Lung (tissue), 12 donors: ENCODE measurements around the gene NOC4L. TPM values are rescaled to one million over a fixed set of nuclear protein-coding genes. Genes with fewer than 3 reads are reported as not detected.

Experiments
- ATAC-seq: fragments of 200-7000 bp; cut with Tn5 transposase; one replicate; pipeline ENCODE4 v1.9.1; 2020; ENCODE audit warnings: moderate number of reproducible peaks; ENCODE audit not compliant: insufficient read depth, low FRiP score
- DNase-seq, 3 donors: peaks; one replicate each; pipeline ENCODE4 v3.0.0-alpha.2; 2013 to 2017
- H3K27ac ChIP-seq, 2 donors: one replicate each; pipeline ENCODE4 v1.5.1; 2013; ENCODE audit warnings: mild to moderate bottlenecking in 2 of 2, moderate library complexity in 2 of 2, control low read depth in 1 of 2, inconsistent platforms in 1 of 2, low read depth in 1 of 2, low read length in 1 of 2
- H3K27me3 ChIP-seq, 3 donors: one replicate each; pipeline ENCODE4 v1.5.1; 2013; ENCODE audit warnings: low read length in 2 of 3; ENCODE audit not compliant: control insufficient read depth in 3 of 3, insufficient read depth in 3 of 3
- H3K36me3 ChIP-seq, 4 donors: one replicate each; pipeline ENCODE4 v1.5.1; 2013; ENCODE audit warnings: low read length in 4 of 4, mild to moderate bottlenecking in 1 of 4, moderate library complexity in 1 of 4; ENCODE audit not compliant: control insufficient read depth in 4 of 4, insufficient read depth in 4 of 4
- H3K4me1 ChIP-seq, 5 donors: one replicate each; pipeline ENCODE4 v1.5.1; 2013; ENCODE audit warnings: low read length in 5 of 5, mild to moderate bottlenecking in 2 of 5, moderate library complexity in 1 of 5; ENCODE audit not compliant: control insufficient read depth in 5 of 5, insufficient read depth in 5 of 5
- H3K4me3 ChIP-seq: one replicate; pipeline ENCODE4 v1.5.1; 2013; ENCODE audit warnings: mild to moderate bottlenecking, control low read depth, moderate library complexity
- H3K9ac ChIP-seq, 2 donors: one replicate each; pipeline ENCODE4 v1.5.1; 2013; ENCODE audit warnings: low read length in 2 of 2, control low read depth in 1 of 2; ENCODE audit not compliant: insufficient read depth in 1 of 2
- H3K9me3 ChIP-seq, 4 donors: one replicate each; pipeline ENCODE4 v1.5.1; 2013; ENCODE audit warnings: low read length in 3 of 4, mild to moderate bottlenecking in 1 of 4, moderate library complexity in 1 of 4; ENCODE audit not compliant: control insufficient read depth in 4 of 4, insufficient read depth in 3 of 4
- WGBS, 2 donors: extraction: QIAGEN DNeasy Blood & Tissue Kit; methylation state at CpG; one replicate each; pipeline ENCODE4 v1.1.7; 2013; 5-methylcytosine and 5-hydroxymethylcytosine counted together
- polyA plus RNA-seq, 2 donors: library from polyadenylated mRNA; stranded (reverse); fragments of 200-250 nt; gene quantifications; one replicate each; pipeline ENCODE4 v1.2.1, GENCODE V29; 2013
- total RNA-seq, 2 donors: library from RNA; depleted of rRNA in 1 of 2; stranded (reverse); fragments of >200 nt in 1 of 2; gene quantifications; one replicate each; pipeline ENCODE4 v1.2.1, GENCODE V29; 2014 to 2021
- TF ChIP-seq, protein P1 (sequence below): IDR thresholded peaks from 2 replicates; pipeline ENCODE4 v1.5.1; 2012; ENCODE audit warnings: mild to moderate bottlenecking; ENCODE audit errors: control extremely low read depth, extremely low read depth
- donor health status: control.
- donor health status: control.
- donor health status: Bipolar disorder and iron deficiency.
- donor health status: healthy.
- donor health status: DM: yes; HTN: yes; CAD: no.

NOC4L gene
- total and polyA plus RNA-seq, 4 donors = 6.3 to 27.8 (median 25.9) TPM

- H3K9ac ChIP-seq = no peak overlapping the region
- H3K27me3 ChIP-seq = peaks cover 0 to 52% (median 0%) of the 10 kb centered on the region in 3 donors
- no peaks in the 10 kb centered on the region for H3K36me3 ChIP-seq
- DNase-seq = no peak
- 82% methylated on average over 10 of the region's 10 CpGs for WGBS, 2 donors
- no peak for ATAC-seq
- H3K9me3 ChIP-seq = peaks cover 0 to 13% (median 2%) of the 10 kb centered on the region in 4 donors
- H3K4me1 ChIP-seq = no peaks in the 10 kb centered on the region
- H3K27ac ChIP-seq = no peak overlapping the region
- TF ChIP-seq, protein P1, sequence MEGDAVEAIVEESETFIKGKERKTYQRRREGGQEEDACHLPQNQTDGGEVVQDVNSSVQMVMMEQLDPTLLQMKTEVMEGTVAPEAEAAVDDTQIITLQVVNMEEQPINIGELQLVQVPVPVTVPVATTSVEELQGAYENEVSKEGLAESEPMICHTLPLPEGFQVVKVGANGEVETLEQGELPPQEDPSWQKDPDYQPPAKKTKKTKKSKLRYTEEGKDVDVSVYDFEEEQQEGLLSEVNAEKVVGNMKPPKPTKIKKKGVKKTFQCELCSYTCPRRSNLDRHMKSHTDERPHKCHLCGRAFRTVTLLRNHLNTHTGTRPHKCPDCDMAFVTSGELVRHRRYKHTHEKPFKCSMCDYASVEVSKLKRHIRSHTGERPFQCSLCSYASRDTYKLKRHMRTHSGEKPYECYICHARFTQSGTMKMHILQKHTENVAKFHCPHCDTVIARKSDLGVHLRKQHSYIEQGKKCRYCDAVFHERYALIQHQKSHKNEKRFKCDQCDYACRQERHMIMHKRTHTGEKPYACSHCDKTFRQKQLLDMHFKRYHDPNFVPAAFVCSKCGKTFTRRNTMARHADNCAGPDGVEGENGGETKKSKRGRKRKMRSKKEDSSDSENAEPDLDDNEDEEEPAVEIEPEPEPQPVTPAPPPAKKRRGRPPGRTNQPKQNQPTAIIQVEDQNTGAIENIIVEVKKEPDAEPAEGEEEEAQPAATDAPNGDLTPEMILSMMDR = no peak
- H3K4me3 ChIP-seq = no peak overlapping the region
Observed at GRCh38 chr12:132182711-132183365, 38.6 kb downstream of the NOC4L start.

DNA sequence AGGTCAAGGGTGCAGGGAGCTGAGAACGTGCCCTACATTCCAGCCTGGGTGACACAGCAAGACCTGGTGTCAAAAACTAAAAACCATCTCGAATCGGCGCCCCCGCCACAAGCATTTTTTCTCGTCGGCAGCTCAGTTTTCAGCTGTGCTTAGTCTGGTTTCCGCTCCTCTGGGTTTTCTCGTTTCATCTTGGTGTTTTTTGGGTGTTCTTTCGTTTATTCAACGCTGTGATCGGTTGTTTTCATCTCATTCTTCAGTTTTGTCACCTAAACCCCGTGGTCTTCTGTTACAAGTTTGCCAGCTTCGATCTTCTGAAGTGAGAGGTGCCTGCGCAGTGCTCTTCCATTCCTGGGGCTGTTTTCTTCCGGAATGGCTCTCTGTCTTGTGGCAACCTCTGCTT, 41.4 kb downstream of the NOC4L start:
- Histone ChIP-seq H3K27ac (no peak overlapping the region), H3K27me3 (peaks cover 0 to 50% (median 0%) of the 10 kb centered on the region in 3 donors), H3K9me3 (peaks cover 0 to 14% (median 2%) of the 10 kb centered on the region in 4 donors), H3K36me3 (no peaks in the 10 kb centered on the region), H3K4me3 (no peak overlapping the region), H3K4me1 (peaks cover 0 to 7% (median 4%) of the 10 kb centered on the region in 5 donors), H3K9ac (no peak overlapping the region)
- ATAC-seq (no peak), DNase-seq (no peak)
- WGBS, 2 donors = 51 to 59% methylated on average over 16 of the region's 16 CpGs
- TF ChIP-seq, protein P1 = no peak

- H3K27me3 ChIP-seq = peaks cover 0 to 56% (median 0%) of the 10 kb centered on the region in 3 donors
- H3K36me3 ChIP-seq = no peaks in the 10 kb centered on the region
- peaks cover 0 to 8% (median 6%) of the 10 kb centered on the region in 5 donors for H3K4me1 ChIP-seq
- no peak overlapping the region for H3K4me3 ChIP-seq
- H3K9me3 ChIP-seq = peaks cover 0 to 10% (median 2%) of the 10 kb centered on the region in 4 donors
- DNase-seq = no peak
- no peak overlapping the region for H3K9ac ChIP-seq
- ATAC-seq = no peak
- no peak overlapping the region for H3K27ac ChIP-seq
- WGBS, 2 donors = 23 to 31% methylated on average over 24 of the region's 24 CpGs
- TF ChIP-seq, protein P1 = no peak
Observed at GRCh38 chr12:132186208-132186856, 42.1 kb downstream of the NOC4L start.
